Measurements from ENCODE around the gene CALN1.

- TF ChIP-seq CTCF (IDR thresholded peaks at IDR 0.05) (no peak), POLR2AphosphoS5 (IDR thresholded peaks at IDR 0.05; ENCODE audit: low read depth, low read length) (no peak), REST (IDR thresholded peaks at IDR 0.05; ENCODE audit: insufficient read depth in 1 of 2, low read depth in 2 of 2, low read length in 1 of 2) (no peak), TCF7L2 (IDR thresholded peaks at IDR 0.05; ENCODE audit: low read depth, low read length) (no peak), SIN3A (IDR thresholded peaks at IDR 0.05; ENCODE audit: borderline replicate concordance, insufficient read depth, low read depth, low read length) (no peak)
Observed at GRCh38 chr7:71784180-71784579, 628.0 kb downstream of the CALN1 start.

Data from Panc1 (cell line).